ENCODE results near the gene PHLDB3.

DNA sequence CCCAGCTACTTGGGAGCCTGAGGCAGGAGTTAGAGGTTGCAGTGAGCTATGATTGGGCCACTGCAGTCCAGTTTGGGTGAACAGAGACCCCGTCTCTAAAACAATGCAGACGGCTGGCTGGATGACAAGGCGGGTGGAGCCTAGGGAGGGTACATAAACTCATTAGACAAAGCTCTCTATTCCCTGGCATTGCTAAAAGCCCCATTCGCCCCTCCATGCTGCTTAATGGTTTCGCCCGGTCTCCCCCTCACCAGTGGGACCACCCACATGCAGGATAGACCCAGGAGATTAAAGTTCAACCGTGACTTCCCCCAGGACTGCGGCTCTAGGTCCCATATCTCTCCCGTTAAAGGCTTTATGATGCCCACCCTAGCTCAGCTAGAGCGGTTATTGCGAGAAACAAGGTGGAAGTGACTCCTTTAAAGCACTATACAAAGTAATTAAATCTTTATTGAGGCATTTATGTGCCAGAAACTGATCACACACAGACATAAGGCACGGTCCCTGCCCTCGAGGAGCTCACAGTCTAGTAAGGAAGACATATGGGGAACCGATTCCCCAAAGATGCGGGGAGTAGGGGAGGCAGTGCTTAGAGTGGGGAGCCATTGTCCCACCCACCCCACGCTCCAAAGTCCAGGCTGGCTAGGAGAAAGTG lies 44.1 kb downstream of the PHLDB3 start:
- TF ChIP-seq, protein P1, sequence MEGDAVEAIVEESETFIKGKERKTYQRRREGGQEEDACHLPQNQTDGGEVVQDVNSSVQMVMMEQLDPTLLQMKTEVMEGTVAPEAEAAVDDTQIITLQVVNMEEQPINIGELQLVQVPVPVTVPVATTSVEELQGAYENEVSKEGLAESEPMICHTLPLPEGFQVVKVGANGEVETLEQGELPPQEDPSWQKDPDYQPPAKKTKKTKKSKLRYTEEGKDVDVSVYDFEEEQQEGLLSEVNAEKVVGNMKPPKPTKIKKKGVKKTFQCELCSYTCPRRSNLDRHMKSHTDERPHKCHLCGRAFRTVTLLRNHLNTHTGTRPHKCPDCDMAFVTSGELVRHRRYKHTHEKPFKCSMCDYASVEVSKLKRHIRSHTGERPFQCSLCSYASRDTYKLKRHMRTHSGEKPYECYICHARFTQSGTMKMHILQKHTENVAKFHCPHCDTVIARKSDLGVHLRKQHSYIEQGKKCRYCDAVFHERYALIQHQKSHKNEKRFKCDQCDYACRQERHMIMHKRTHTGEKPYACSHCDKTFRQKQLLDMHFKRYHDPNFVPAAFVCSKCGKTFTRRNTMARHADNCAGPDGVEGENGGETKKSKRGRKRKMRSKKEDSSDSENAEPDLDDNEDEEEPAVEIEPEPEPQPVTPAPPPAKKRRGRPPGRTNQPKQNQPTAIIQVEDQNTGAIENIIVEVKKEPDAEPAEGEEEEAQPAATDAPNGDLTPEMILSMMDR (IDR thresholded peaks at IDR 0.05; ENCODE audit: low read depth, low read length, poor library complexity, severe bottlenecking) = no peak
- TF ChIP-seq EZH2phosphoT487 (IDR thresholded peaks at IDR 0.05; ENCODE audit: borderline replicate concordance, low read length) = no peak

Measured in DOHH2 (cell line).